GM12891 (cell line): ENCODE data around the gene SMNDC1.

Experiments used
- POLR2A ChIP-seq: IDR thresholded peaks from 2 replicates; pipeline ENCODE4 v1.6.1; 2011; ENCODE audit warnings: low read depth, low read length, control low read depth
- POLR2AphosphoS5 ChIP-seq: IDR thresholded peaks from 2 replicates; pipeline ENCODE4 v1.6.1; 2011; ENCODE audit warnings: low read depth, low read length, control low read depth
- SPI1 ChIP-seq: IDR thresholded peaks from 2 replicates; pipeline ENCODE4 v1.6.1; 2011; ENCODE audit warnings: low read depth, low read length, control low read depth

DNA sequence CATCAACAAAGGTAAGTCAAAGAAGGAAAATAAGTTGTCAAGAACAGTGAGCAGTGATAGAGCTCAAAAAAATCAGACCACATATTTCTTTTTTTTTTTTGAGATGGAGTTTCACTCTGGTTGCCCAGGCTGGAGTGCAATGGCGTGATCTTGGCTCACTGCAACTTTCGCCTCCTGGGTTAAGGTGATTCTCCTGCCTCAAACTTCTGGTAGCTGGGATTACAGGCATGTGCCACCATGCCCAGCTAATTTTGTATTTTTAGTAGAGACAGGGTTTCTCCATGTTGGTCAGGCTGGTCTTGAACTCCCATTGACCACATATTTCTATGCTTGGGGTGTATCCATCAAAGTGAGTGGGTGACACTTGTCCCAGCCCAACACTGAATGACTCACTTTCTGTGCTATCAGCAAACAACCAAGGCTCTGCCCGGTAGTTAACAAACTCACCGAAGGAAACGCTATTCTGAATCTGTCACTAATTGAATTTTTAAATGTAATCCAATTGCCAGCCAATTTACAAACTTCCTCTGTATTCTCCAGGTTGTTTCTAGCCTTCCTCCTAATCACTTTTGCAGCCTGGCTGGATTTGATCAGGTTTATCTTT is 19.6 kb upstream of the SMNDC1 start:
- no peak for TF ChIP-seq POLR2A
- no peak for TF ChIP-seq SPI1
- TF ChIP-seq POLR2AphosphoS5 = no peak
